IMR-90 (cell line): Measurements from ENCODE around the gene SPDYE4. TPM values are rescaled to one million over a fixed set of nuclear protein-coding genes. Genes with fewer than 3 reads are reported as not detected.

Source experiments
- ATAC-seq: fragments of 200-7000 bp; cut with Tn5 transposase; 2 replicates; pipeline ENCODE4 v1.9.1; 2020; ENCODE audit warnings: low read depth, mild to moderate bottlenecking, moderate library complexity
- BruUV-seq: library from RNA; stranded (reverse); fragments of 400-500 nt; replicated peaks from 2 replicates; lab custom pipeline; 2021; lab: Mats Ljungman, UMichigan
- CTCF ChIA-PET: fragments of 300-600 bp; formaldehyde crosslinking; extraction: SDS; loops from one replicate; lab custom pipeline; 2021; ENCODE audit warnings: antibody characterized with exemption; lab: Yijun Ruan, JAX
- POLR2A ChIA-PET: fragments of 300-600 bp; sonication (Branson Sonifier 250); formaldehyde crosslinking; loops from one replicate; lab custom pipeline; 2022; ENCODE audit warnings: antibody characterized with exemption; ENCODE audit not compliant: unreplicated experiment; lab: Charles Lee
- DNase-seq: peaks from one replicate; pipeline ENCODE4 v3.0.0; 2013
- H2AFZ ChIP-seq: replicated peaks from 2 replicates; pipeline ENCODE3; 2013; ENCODE audit warnings: low read length, mild to moderate bottlenecking; ENCODE audit not compliant: poor library complexity
- H2AK5ac ChIP-seq: 2 replicates; pipeline ENCODE4 v1.6.1; 2013; ENCODE audit warnings: low read depth, low read length, inconsistent platforms
- H2AK9ac ChIP-seq: replicated peaks from 2 replicates; pipeline ENCODE3; 2013; ENCODE audit warnings: mild to moderate bottlenecking, low read depth, low read length, moderate library complexity; ENCODE audit not compliant: poor library complexity
- H2BK120ac ChIP-seq: 2 replicates; pipeline ENCODE4 v1.6.1; 2013; ENCODE audit warnings: low read depth, low read length, inconsistent platforms
- H2BK15ac ChIP-seq: 3 replicates; pipeline ENCODE4 v1.6.1; 2013; ENCODE audit warnings: low read depth, low read length, inconsistent platforms
- H2BK20ac ChIP-seq: 2 replicates; pipeline ENCODE4 v1.6.1; 2013; ENCODE audit warnings: low read depth, mild to moderate bottlenecking, inconsistent platforms, low read length, moderate library complexity
- H2BK5ac ChIP-seq: 2 replicates; pipeline ENCODE4 v1.6.1; 2013; ENCODE audit warnings: mild to moderate bottlenecking, low read depth, low read length, inconsistent platforms; ENCODE audit not compliant: poor library complexity, severe bottlenecking
- H3K14ac ChIP-seq: replicated peaks from 2 replicates; pipeline ENCODE4 v1.6.1; 2013; ENCODE audit warnings: low read depth, low read length, inconsistent platforms
- H3K18ac ChIP-seq: 2 replicates; pipeline ENCODE4 v1.6.1; 2013; ENCODE audit warnings: low read depth, low read length, control low read depth
- H3K23ac ChIP-seq: 2 replicates; pipeline ENCODE4 v1.6.1; 2013; ENCODE audit warnings: low read depth, low read length, inconsistent platforms
- H3K27ac ChIP-seq: 2 replicates; pipeline ENCODE4 v1.5.1; 2013; ENCODE audit warnings: mild to moderate bottlenecking, control low read depth, low read length; ENCODE audit not compliant: insufficient read depth
- H3K27me3 ChIP-seq: 2 replicates; pipeline ENCODE4 v1.6.1; 2013; ENCODE audit warnings: low read length; ENCODE audit not compliant: control insufficient read depth, insufficient read depth
- H3K36me3 ChIP-seq: 2 replicates; pipeline ENCODE4 v1.6.1; 2013; ENCODE audit warnings: low read length, mixed read lengths; ENCODE audit not compliant: control insufficient read depth, insufficient read depth
- H3K4ac ChIP-seq: 2 replicates; pipeline ENCODE4 v1.6.1; 2013; ENCODE audit warnings: low read depth, low read length, inconsistent platforms
- H3K4me1 ChIP-seq: 2 replicates; pipeline ENCODE4 v1.6.1; 2013; ENCODE audit warnings: low read length, mixed read lengths; ENCODE audit not compliant: control insufficient read depth, insufficient read depth
- H3K4me2 ChIP-seq: 2 replicates; pipeline ENCODE4 v1.6.1; 2013; ENCODE audit warnings: low read depth, mild to moderate bottlenecking, control low read depth, low read length, moderate library complexity
- H3K4me3 ChIP-seq: 2 replicates; pipeline ENCODE4 v1.5.1; 2013; ENCODE audit warnings: low read depth, mild to moderate bottlenecking, control low read depth, low read length, moderate library complexity; ENCODE audit not compliant: insufficient read depth
- H3K56ac ChIP-seq: 2 replicates; pipeline ENCODE4 v1.6.1; 2013; ENCODE audit warnings: low read length, inconsistent platforms; ENCODE audit not compliant: insufficient read depth; ENCODE audit errors: extremely low read depth
- H3K79me1 ChIP-seq, 2 experiments: 2 replicates each; pipeline ENCODE4 v1.6.1; 2013; ENCODE audit warnings: low read length in 2 of 2, inconsistent platforms in 1 of 2, low read depth in 1 of 2
- H3K9ac ChIP-seq: 2 replicates; pipeline ENCODE4 v1.6.1; 2013; ENCODE audit warnings: low read depth, low read length, control low read depth
- H3K9me1 ChIP-seq: 2 replicates; pipeline ENCODE4 v1.6.1; 2013; ENCODE audit warnings: low read length, inconsistent platforms; ENCODE audit not compliant: insufficient read depth
- H3K9me3 ChIP-seq: 2 replicates; pipeline ENCODE4 v1.6.1; 2013; ENCODE audit warnings: low read length; ENCODE audit not compliant: control insufficient read depth, insufficient read depth
- H4K20me1 ChIP-seq: 2 replicates; pipeline ENCODE4 v1.6.1; 2013; ENCODE audit warnings: low read length, inconsistent platforms; ENCODE audit not compliant: insufficient read depth
- H4K5ac ChIP-seq: 2 replicates; pipeline ENCODE4 v1.6.1; 2013; ENCODE audit warnings: mild to moderate bottlenecking, low read depth, low read length, control low read depth
- H4K8ac ChIP-seq, 2 experiments: 2 replicates each; pipeline ENCODE4 v1.6.1; 2013; ENCODE audit warnings: low read depth in 2 of 2, low read length in 2 of 2, control low read depth in 1 of 2, inconsistent platforms in 1 of 2
- H4K91ac ChIP-seq: 2 replicates; pipeline ENCODE4 v1.6.1; 2013; ENCODE audit warnings: low read depth, low read length, inconsistent platforms; ENCODE audit not compliant: insufficient read depth
- ELK1 ChIP-seq: fragments of 150-350 bp; IDR thresholded peaks from 2 replicates; pipeline ENCODE4 v1.6.1; 2016; ENCODE audit warnings: low read depth, mild to moderate bottlenecking, low read length, moderate library complexity, borderline replicate concordance
- FOS ChIP-seq: fragments of 150-350 bp; IDR thresholded peaks from 2 replicates; pipeline ENCODE4 v1.6.1; 2016; ENCODE audit warnings: low read depth, low read length
- MAZ ChIP-seq: IDR thresholded peaks from 2 replicates; pipeline ENCODE4 v1.6.1; 2012; ENCODE audit warnings: low read depth, mild to moderate bottlenecking, low read length, improper control_type of control experiment, moderate library complexity, borderline replicate concordance
- NFE2L2 ChIP-seq: fragments of 150-350 bp; IDR thresholded peaks from 2 replicates; pipeline ENCODE4 v1.6.1; 2016; ENCODE audit warnings: low read depth, mild to moderate bottlenecking, low read length
- RAD21 ChIP-seq: IDR thresholded peaks from 2 replicates; pipeline ENCODE4 v1.6.1; 2012; ENCODE audit warnings: low read length, improper control_type of control experiment
- RFX5 ChIP-seq: IDR thresholded peaks from 2 replicates; pipeline ENCODE4 v1.8.0; 2012; ENCODE audit warnings: low read depth, mild to moderate bottlenecking, low read length, moderate library complexity
- SMC3 ChIP-seq: fragments of 150-350 bp; IDR thresholded peaks from 2 replicates; pipeline ENCODE4 v1.6.1; 2016; ENCODE audit warnings: low read depth, mild to moderate bottlenecking, antibody characterized with exemption, low read length, moderate library complexity
- USF2 ChIP-seq: fragments of 150-350 bp; IDR thresholded peaks from 2 replicates; pipeline ENCODE4 v1.6.1; 2017; ENCODE audit warnings: mild to moderate bottlenecking, antibody characterized with exemption, low read length, low read depth
- WGBS, 2 experiments: methylation state at CpG; one replicate each; pipeline versions ENCODE4 v1.1.5 to v1.1.7; 2013; ENCODE audit warnings: missing lambda C conversion rate in 2 of 2; ENCODE audit not compliant: insufficient read length in 1 of 2; ENCODE audit errors: extremely low coverage in 2 of 2; 5-methylcytosine and 5-hydroxymethylcytosine counted together
- dilution Hi-C: fragments of 300-500 bp; cut with HindIII; formaldehyde crosslinking; loops from one replicate; pipeline ENCODE4 v1.14.3; 2018; ENCODE audit warnings: low sequenced_read_pairs; ENCODE audit not compliant: unreplicated experiment
- in situ Hi-C: fragments of 300-500 bp; cut with MboI; formaldehyde crosslinking; loops from 3 replicates; pipeline ENCODE4 v1.14.3; 2019; ENCODE audit warnings: low sequenced_read_pairs, inconsistent platforms, mixed read lengths
- intact Hi-C: fragments of 100-400 bp; cut with micrococcal nuclease; formaldehyde crosslinking; loops from 2 replicates; pipeline ENCODE4 v1.10.0; 2022
- polyA plus RNA-seq, 3 experiments: library from polyadenylated mRNA; depleted of rRNA; stranded (reverse); fragments of >200 nt; gene quantifications; 2 replicates each; pipeline ENCODE4 v1.2.3, GENCODE V29; 2012; ENCODE audit warnings: low replicate concordance in 1 of 3
- total RNA-seq: library from RNA; depleted of rRNA; stranded (reverse); fragments of >200 nt; gene quantifications from 2 replicates; pipeline ENCODE4 v1.2.3, GENCODE V29; 2012

SPDYE4 gene
- total and polyA plus RNA-seq, 2 of the 4 experiments (the other 2 are of a cell fraction) = not detected

GRCh38 chr17:8794636-8795035 is 36.3 kb upstream of the SPDYE4 start:
- Histone ChIP-seq H3K23ac (no peak overlapping the region), H2BK120ac (no peak overlapping the region), H4K20me1 (no peaks in the 10 kb centered on the region), H3K4me3 (no peak overlapping the region), H3K56ac (no peak overlapping the region), H3K27me3 (peaks cover 16% of the 10 kb centered on the region; the same call in 1 of the 2 replicates), H3K4me1 (no peaks in the 10 kb centered on the region), H2AFZ (no peak overlapping the region), H2BK5ac (no peak overlapping the region), H3K4ac (no peak overlapping the region), H4K5ac (no peak overlapping the region), H3K79me1 (no peaks in the 10 kb centered on the region), H2AK9ac (no peak overlapping the region), H3K18ac (no peak overlapping the region), H4K91ac (no peak overlapping the region), H3K36me3 (no peaks in the 10 kb centered on the region), H3K14ac (no peak overlapping the region), H3K9me3 (peaks cover 5% of the 10 kb centered on the region; the same call in 1 of the 2 replicates), H4K8ac (no peak overlapping the region), H3K9ac (no peak overlapping the region), H2AK5ac (no peak overlapping the region), H3K27ac (no peak overlapping the region), H3K4me2 (no peak overlapping the region), H2BK15ac (no peak overlapping the region), H2BK20ac (no peak overlapping the region), H3K9me1 (no peaks in the 10 kb centered on the region)
- in situ Hi-C loops (loop anchor here (25.0 kb wide), 1 partner anchor 743 kb away; no protein-coding TSS in a partner anchor), intact Hi-C loops (no loop called here), dilution Hi-C loops (no loop called here)
- ChIA-PET POLR2A (no interaction called here), CTCF (interaction anchor here (1.2 kb wide), 1 partner anchor 9 kb away, joined by 5 read pairs; no protein-coding TSS in a partner anchor)
- no TSS peak for BruUV-seq
- no peak for TF ChIP-seq RAD21
- TF ChIP-seq FOS = no peak
- TF ChIP-seq ELK1 = no peak
- no peak for TF ChIP-seq SMC3
- TF ChIP-seq USF2 = no peak
- no peak for TF ChIP-seq MAZ
- no peak for TF ChIP-seq RFX5
- no peak for TF ChIP-seq NFE2L2
- DNase-seq (no peak), ATAC-seq (no peak)
- WGBS, 2 experiments = no CpG with 5 or more reads among the region's 7 CpGs
